ENCODE measurements around the gene CREM. TPM values are rescaled to one million over a fixed set of nuclear protein-coding genes. Genes with fewer than 3 reads are reported as not detected.
"Not testable (repeated sequence)": the region's sequence is repeated elsewhere in the genome, so short reads cannot be mapped to it uniquely, and the experiment has no call there.

Gene CREM
- total RNA-seq = 19.3 TPM
- long read RNA-seq, partial matches to known transcripts = 0 of 17 reads
- long read RNA-seq, other reads (novel, unspliced or antisense) = 12 of 17 reads

- no peaks in the 10 kb centered on the region for H3K36me3 ChIP-seq
- TF ChIP-seq CTCF (IDR thresholded peaks at IDR 0.05) = peak; percentile 84
- peak within 1 kb of the TSS; percentile 74 for H3K4me3 ChIP-seq
- H3K9me3 ChIP-seq = no peaks in the 10 kb centered on the region
- no peaks in the 10 kb centered on the region for H3K27me3 ChIP-seq (ENCODE audit: low read depth)
- peak within 1 kb of the TSS; percentile 100 for H3K27ac ChIP-seq
- H3K4me1 ChIP-seq = peaks cover 40% of the 10 kb centered on the region
- peak; percentile 96 to 98 for ATAC-seq
- DNase-seq = peak; percentile 99
- intact Hi-C loops (cut with DNase I) = no loop called here
Measured at GRCh38 chr10:35126530-35127288, at the start of gene CREM. Gene CREM (plus strand): TSS chr10:35126846. CDS start chr10:35137836, 10,990 bp downstream.

DNA sequence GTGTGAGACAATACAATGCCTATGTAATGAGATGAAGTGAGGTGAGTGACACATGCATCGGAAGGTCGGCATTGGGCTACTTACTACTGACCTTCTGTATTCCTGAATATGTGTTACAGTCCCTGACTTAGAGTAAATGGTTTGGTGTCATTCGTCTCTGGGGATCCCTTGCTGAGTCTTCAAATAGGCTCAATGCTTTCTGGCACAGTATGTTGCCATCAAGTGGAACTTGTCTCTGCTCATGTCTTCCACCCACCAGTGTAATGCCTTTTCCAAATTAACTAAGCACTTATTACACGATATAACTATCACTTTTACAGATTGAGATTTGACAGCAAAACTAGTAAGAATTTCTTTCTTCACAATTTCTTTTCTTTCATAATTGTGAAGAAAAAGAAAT lies 47.4 kb upstream of the CREM start:
- Histone ChIP-seq H3K4me1 (no peaks in the 10 kb centered on the region), H3K4me3 (no peak overlapping the region), H3K27ac (no peak overlapping the region), H3K9me3 (no peaks in the 10 kb centered on the region), H3K27me3 (ENCODE audit: low read depth) (no peaks in the 10 kb centered on the region), H3K36me3 (peaks cover 11% of the 10 kb centered on the region)
- ATAC-seq = no peak
- no peak for TF ChIP-seq CTCF (IDR thresholded peaks at IDR 0.05)
- intact Hi-C loops (cut with DNase I) = no loop called here
- no peak for DNase-seq

DNA sequence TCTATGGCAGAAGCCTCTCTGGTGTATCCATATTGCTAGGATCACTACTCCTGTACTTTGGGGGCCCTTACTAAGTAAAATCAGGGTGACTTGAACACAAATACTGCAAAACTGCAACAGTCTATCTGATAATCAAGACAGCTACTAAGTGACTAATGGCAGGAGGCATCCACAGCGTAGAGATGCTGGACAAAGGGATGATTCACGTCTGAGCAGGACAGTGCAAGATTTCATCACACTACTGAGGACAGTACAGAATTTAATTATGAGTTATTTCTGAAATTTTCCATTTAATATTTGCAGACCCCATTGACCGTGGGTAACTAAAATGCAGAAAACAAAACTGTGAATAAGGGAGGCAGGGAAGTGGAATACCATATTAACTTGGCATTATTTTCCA lies 46.9 kb upstream of the CREM start:
- Histone ChIP-seq H3K27me3 (ENCODE audit: low read depth) (no peaks in the 10 kb centered on the region), H3K4me1 (no peaks in the 10 kb centered on the region), H3K36me3 (peaks cover 11% of the 10 kb centered on the region), H3K9me3 (no peaks in the 10 kb centered on the region), H3K4me3 (no peak overlapping the region), H3K27ac (no peak overlapping the region)
- intact Hi-C loops (cut with DNase I) = no loop called here
- DNase-seq (no peak), ATAC-seq (no peak)
- TF ChIP-seq CTCF (IDR thresholded peaks at IDR 0.05) = no peak

GRCh38 chr10:35080261-35080660 lies 46.4 kb upstream of the CREM start:
- H3K9me3 ChIP-seq; H3K27ac ChIP-seq; DNase-seq; ATAC-seq; H3K4me3 ChIP-seq; H3K4me1 ChIP-seq; intact Hi-C loops (cut with DNase I); H3K27me3 ChIP-seq (ENCODE audit: low read depth): not testable (repeated sequence)
- peaks cover 11% of the 10 kb centered on the region for H3K36me3 ChIP-seq

GRCh38 chr10:35083242-35083641 lies 43.4 kb upstream of the CREM start:
- Histone ChIP-seq H3K27ac (no peak overlapping the region), H3K4me1 (peaks cover 18% of the 10 kb centered on the region), H3K27me3 (ENCODE audit: low read depth) (no peaks in the 10 kb centered on the region), H3K9me3 (no peaks in the 10 kb centered on the region), H3K36me3 (no peaks in the 10 kb centered on the region), H3K4me3 (no peak overlapping the region)
- no peak for TF ChIP-seq CTCF (IDR thresholded peaks at IDR 0.05)
- no peak for ATAC-seq
- DNase-seq = no peak
- intact Hi-C loops (cut with DNase I) = no loop called here

DNA sequence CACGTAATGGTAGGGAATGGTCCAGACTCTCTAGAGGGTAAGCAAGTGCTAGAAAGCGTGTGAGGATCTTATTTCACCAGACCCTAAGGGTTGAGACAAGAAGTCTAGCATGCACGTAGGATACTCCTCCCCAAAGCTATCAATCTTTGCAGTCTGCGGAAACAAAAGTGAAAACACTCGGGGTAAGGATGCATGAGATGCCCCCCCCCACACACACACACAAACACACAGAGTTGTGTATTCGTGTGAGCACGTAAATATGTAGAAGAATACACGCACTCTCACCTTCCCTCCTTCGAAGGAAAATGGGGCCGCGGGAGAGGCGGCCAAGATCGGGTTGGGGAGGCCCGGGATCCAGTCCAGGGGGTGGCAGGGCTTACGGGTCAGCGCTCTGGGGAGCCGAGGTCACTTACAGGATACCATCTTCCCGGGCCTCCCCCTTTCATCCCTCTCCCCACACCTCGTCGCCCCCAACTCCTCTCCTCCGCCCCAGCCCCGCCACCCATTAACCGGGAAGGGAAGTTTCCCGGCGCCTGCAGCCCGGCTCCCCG lies 37.0 kb upstream of the CREM start:
- Histone ChIP-seq H3K9me3 (no peaks in the 10 kb centered on the region), H3K4me1 (peaks cover 31% of the 10 kb centered on the region), H3K27ac (peak overlapping the region; percentile 93), H3K27me3 (ENCODE audit: low read depth) (no peaks in the 10 kb centered on the region), H3K4me3 (peak overlapping the region; percentile 82), H3K36me3 (no peaks in the 10 kb centered on the region)
- ATAC-seq (peak; percentile 21 to 39), DNase-seq (no peak)
- intact Hi-C loops (cut with DNase I) = no loop called here
- TF ChIP-seq CTCF (IDR thresholded peaks at IDR 0.05) = no peak

Data from lower lobe of right lung (tissue), 2 donors.